NCI-H146 (cell line): ENCODE results near the gene IDH2.
A peak's percentile ranks its signal among the peaks of the same experiment; 100 is the strongest.
"Not testable (repeated sequence)": the region's sequence is repeated elsewhere in the genome, so short reads cannot be mapped to it uniquely, and the experiment has no call there.

ENCODE experiments used
- DNase-seq: peaks from one replicate; lab custom pipeline; 2025; lab: John Stamatoyannopoulos, UW

IDH2 gene

DNA sequence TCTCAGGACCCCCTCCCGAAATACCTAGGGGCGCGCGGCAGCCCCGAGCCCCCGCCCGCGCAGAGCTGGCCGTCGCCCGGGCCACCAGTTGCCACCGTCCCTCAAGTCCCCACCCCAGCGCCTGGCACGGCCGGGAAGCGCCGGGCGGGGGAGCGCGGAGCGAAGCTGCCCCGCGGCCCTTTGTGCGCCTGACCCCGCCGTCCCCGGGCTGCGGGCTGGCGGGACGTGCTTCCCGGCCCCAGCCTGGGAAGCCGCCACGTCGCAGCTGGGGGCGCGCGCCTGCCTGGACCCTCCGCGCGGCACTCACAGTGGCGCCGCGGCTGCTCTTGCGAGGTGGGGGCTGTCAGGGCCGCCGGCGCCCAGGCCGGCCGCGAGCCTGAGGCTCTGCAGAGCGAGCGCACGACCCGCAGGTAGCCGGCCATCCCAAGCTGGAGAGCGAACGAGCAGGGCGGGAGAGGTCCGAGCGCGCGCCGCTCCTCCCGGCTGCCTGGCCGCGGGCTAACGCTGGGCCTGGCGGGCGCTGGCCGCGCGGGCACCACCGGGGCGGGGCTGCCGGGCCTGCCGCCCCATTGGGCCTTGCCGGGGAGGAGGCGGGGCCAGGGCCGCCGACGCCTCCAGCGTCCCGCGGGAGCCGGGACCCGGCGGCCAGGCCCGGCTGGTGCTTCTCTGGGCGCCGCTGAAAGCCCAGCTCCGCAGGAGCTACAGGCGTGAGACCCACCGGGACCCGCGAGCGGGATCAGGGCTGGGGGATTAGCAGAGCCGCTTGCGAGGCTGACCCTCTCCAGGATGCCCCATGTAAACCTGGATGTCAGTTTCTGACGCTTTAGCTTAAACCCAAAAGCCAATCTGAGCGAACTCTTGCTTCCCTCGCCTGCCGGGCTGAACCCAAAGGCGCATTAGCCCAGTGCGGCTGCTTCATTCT lies at the start of gene IDH2:
Gene IDH2, minus strand, starts transcription at position 500 of the 922 bp plus-strand sequence. Its CDS starts 78 bp downstream, at position 422.
- peak; percentile 76 for DNase-seq

DNA sequence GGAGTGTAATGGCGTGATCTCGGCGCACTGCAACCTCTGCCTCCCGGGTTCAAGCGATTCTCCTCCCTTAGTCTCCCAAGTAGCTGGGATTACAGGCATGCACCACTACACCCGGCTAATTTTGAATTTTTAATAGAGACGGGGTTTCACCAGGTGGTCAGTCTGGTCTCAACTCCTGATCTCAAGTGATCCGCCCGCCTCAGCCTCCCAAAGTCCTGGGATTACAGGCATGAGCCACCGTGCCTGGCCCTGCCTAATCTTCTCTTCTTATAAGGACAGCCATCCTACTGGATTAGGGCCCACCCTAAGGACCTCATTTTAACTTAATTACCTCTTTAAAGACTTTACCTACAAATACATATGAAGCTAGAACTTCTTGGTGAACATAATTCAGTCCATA lies 48.3 kb upstream of the IDH2 start:
- not testable (repeated sequence) for DNase-seq

DNA sequence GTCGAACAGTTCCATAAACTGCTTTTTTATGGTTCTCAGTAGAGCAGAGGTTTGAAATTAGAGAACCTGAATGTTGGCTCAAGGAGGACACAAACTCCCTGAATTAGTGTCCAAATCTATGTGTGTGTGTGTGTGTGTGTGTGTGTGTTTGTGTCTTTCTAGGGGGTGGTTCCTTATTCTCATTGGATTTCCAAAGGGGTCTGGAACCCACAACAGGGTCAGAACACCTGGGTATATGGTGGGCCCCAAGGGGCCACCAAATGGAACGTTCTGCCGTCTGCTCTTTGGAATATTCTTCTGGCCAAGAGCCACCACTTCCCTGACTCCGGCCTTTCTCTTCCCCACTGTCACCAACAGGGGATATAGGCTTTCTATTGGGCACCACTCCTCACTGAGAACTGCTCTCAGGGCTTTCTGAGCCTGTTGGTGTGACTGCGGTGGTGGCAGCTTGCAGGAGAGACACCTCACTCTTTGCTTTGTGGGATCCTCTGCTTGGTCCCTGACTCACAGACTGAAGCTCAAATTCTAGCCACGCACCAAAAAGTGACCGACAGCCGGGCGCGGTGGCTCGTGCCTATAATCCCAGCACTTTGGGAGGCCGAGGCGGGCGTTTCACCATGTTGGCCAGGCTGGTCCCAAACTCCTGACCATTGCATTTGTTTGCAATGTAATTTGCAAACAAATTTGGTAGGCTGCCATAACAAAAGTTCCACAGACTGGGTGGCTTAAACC lies 47.5 kb upstream of the IDH2 start:
- DNase-seq, result no peak

DNA sequence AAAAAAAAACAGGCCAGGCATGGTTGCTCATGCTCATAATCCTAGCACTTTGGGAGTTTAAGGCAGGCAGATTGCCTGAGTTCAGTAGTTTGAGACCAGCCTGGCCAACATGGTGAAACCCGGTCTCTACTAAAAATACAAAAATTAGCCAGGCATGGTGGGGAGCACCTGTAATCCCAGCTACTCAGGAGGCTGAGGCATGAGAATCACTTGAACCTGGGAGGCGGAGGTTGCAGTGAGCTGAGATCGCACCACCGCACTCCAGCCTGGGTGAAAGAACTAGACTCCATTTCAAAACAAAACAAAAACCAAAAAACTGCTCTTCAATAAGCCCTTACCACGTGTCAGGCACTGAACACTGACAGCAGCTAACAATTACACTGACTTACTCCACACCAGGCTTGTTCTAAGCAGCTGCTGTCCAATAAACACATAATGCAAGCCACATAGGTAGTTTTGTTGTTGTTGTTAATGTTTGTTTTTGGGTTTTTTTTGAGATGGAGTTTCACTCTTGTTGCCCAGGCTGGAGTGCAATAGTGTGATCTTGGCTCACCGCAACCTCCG lies 44.0 kb upstream of the IDH2 start:
- DNase-seq, result not testable (repeated sequence)

DNA sequence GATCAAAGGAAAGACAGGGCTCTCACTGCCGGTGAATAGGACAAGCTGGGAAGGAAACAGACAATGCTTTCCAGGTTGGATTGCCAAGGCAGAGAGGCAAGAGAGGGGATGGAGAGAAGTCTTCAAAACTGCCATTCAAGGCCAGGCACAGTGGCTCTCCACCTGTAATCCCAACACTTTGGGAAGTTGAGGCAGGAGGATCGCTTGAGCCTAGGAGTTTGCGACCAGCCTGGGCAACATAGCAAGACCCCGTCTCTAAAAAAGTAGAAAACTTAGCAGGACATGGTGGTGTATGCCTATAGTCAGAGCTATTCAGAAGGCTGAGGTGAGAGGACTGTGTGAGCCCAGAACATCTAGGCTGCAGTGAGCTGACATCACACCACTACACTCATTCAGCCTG lies 43.5 kb upstream of the IDH2 start:
- no peak for DNase-seq

DNA sequence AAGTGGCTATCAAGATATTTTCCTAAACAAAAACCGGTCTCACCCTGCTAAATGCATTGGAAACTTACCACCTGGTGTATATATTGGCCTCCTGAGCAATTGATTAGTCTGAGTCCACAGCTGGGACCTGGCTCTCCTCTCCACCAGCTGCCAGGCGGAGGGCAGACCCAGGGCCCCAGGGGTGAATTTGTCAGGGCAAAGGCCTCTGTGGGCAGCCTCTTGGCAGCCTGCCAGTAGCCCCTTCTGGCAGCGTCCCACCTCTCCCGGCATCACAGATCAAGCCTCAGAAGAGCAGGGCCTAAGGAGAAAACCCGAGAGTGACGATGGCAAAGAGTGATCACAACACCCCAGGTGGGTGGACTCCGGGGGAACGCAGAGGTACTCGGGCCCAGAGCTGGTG lies 43.0 kb upstream of the IDH2 start:
- DNase-seq, result no peak

DNA sequence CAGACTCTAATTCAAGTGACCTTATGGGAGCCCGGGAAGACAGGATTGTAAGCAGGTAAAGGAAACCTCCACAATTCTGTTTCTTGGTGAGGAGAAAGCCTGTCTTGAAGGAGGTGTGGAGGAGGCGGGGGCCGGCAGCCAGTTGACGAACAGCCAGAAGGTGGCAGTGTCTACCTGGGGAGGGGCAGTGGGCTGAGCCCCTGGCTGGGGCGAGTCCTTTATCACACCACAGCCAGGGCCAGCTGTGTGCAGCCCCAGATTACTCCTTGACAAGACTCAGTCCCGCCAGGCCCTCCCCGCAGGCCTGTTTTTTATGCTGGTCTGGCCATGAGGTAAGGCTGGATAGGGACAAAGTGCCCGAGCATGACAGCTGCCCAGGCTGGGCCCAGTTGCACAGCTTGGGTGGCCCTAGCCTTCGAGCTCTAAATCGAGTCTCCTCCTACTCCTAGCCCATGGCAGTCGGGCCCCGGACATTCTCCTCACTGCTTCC lies 40.9 kb upstream of the IDH2 start:
- peak; percentile 68 for DNase-seq

DNA sequence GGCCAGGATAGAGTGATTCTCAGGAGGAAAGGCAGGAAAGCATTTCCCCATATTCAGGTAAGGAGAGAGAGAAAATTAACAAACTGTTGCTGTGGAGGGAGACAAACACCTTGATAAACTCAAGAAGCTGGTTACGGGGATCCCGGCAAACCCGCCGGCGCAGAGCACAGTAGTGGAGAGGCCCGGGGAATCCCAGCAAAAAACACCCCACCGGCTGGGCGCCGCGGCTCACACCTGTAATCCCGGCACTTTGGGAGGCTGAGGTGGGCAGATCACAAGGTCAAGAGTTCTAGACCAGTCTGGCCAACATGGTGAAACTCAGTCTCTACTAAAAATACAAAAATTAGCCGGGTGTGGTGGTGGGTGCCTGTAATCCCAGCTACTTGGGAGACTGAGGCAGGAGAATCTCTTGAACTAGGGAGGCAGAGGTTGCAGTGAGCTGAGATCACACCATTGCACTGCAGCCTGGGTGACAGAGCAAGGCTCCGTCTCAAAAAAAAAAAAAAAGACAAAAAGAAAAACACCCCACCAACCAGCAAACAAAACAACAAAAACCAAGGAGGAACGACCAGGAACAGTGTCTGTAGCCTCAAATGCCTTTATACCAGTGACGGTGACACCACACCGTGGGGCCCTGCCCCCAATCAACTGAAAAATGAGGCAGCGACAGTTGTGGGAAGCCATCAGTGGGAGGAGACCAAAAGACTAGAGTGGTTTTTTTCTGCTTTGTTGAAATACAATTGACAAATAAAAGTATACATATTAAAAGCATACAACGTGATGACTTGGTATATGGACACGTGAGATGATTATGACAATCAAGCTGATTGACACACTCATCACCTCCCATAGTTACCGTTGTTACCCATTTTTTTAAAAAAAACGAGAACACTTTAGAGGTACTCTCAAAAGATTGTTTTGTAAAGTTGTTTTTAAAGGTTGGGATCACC lies 40.2 kb upstream of the IDH2 start:
- DNase-seq, result no peak

DNA sequence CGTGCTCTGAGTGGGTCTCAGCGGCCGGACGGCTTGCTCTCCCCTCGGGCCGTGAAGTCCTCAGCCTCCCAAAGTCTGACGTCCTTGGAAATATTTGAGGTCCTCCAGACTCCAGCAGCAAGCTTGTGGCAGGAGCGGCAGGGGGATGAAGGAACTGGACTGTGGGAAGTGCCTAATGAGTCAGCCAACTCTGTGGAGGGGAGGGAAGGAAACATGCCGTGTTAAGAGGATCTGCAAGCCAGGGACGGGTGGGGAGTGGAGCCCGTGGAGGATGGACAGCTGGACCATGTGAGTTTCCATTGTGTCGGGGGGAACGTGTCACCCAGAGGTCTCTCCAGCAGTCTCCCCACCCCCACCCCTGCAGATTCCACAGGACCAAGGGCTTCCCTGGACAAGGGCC lies 39.4 kb upstream of the IDH2 start:
- DNase-seq, result no peak

DNA sequence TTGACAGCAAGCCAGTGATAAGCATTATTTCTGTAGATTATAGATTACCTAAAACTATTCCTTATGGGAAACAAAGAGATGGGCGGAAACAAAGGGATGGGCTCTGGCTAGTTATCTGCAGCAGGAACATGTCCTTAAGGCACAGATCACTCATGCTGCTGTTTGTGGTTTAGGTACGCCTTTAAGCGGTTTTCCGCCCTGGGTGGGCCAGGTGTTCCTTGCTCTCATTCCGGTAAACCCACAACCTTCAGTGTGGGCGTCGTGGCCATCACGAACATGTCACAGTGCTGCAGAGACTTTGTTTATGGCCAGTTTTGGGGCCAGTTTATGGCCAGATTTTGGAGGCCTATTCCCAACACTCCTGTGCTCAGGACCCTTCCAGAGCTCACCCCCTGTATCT lies 37.3 kb upstream of the IDH2 start:
- not testable (repeated sequence) for DNase-seq

DNA sequence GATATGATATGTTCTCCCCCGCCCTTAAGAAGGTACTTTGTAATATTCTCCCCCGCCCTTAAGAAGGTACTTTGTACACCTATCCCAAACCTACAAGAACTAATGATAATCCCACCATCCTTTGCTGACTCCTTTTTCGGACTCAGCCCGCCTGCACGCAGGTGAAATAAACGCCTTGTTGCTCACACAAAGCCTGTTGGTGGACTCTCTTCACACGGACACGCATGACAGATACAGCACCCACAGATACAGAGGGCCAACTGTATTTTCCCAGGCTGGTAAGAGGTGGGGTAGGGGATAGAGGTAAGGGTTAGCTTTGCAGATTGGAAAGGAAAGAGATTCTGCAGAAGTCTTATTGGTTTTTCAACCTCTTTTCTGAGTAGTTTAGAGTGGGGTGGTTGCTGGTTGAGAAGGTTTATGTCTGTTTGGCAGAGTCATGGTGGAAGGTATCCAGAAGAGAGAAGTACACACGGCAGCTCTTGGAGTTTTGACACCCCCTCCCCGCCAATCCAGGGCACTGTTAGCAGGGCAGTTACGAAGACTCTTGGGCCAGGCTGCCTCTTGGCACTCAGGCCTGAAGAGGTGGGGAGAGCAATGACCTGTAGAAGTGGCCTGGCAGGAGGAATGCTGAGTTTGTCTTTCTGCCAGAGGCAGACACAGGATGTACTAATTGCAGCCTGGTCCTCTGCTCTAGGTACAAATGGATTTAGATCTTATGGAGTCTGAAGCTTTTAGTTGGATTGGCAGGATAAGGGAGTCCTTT lies 36.0 kb upstream of the IDH2 start:
- no peak for DNase-seq

DNA sequence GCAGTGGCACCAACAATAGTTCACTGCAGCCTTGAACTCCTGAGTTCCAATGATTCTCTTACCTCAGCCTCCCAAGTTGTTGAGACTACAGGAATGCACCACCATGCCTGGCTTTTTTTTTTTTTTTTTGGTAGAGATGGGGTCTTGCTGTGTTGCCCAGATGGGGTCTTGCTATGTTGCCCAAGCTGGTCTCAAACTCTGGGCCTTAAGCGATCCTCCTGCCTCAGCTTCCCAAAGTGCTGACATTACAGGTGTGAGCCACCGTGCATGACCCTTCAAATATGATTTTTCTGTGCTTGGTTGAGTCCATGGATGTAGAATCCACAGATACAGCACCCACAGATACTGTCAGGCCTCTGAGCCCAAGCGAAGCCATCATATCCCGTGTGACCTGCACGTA lies 30.2 kb upstream of the IDH2 start:
- DNase-seq, result no peak

DNA sequence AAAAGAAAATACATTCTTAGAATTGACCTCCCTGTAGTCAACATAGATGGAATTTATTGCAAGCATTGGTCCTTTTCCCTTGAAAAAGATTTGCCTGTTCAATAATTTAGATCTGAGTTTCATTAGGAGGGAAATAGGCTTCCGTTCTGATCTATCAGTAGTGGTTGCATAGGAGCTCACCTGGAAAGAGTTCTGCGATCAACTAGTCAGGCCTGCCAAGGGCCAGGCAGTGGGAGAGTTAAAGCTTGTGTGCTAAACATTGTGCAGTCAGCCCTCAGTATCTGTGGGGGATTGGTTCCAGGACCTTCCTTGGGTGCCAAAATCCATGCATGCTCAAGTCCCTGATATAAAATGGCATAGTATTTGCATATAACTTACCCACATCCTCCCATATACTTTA lies 29.6 kb upstream of the IDH2 start:
- no peak for DNase-seq

DNA sequence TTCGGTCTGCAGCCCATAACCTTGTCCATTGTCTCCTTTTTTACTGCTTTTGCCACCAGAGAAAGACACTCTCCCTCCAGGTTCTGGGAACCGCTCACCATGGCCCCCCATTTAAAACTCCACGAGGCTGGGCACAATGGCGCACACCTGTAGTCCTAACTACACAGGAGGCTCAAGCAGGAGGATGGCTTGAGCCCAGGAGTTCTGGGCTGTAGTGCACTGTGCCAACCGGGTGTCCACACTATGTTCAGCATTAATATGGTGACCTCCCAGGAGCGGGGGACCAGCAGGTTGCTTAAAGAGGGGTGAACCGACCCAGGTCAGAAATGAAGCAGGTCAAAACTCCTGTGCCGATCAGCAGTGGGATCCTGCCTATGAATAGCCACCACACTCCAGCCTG lies 28.0 kb upstream of the IDH2 start:
- DNase-seq, result no peak

DNA sequence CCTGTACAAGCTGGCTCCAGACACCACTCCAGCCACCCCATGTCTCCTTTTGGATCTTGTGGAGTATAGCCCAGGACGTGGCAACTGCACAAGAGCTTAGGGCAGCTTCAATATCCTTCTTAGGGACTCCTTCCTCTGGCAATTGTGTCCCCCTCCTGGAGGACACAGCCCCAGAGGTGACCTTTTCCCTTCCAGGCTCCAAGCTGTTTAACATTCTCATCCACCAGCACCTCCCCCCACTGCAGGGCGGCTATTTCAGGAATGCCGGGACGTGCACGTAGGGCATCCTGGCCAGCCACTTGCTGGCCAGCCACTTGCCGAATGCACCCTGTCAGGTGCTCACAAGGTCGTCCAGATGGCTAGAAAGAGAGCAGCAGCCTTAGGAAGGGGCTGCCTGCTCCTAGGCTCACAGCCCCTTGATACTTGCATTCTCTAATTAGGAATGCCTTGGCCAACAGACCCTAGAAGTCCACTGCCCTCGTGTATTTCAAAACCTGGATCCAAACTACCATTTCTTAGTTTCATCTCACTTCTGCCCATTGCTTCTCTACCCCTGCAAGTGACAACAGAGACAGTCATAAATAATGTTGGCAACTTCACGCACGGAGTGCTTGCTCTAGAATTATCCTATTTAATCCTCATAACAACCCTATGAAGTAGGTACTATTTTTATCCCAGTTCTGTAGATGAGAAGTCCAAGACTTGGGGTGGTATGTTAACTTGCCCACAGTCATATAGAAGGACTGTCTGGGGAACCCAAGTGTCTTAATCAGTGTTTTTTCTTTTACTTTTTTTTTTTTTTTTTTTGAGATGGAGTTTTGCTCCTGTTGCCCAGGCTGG lies 24.5 kb upstream of the IDH2 start:
- no peak for DNase-seq

DNA sequence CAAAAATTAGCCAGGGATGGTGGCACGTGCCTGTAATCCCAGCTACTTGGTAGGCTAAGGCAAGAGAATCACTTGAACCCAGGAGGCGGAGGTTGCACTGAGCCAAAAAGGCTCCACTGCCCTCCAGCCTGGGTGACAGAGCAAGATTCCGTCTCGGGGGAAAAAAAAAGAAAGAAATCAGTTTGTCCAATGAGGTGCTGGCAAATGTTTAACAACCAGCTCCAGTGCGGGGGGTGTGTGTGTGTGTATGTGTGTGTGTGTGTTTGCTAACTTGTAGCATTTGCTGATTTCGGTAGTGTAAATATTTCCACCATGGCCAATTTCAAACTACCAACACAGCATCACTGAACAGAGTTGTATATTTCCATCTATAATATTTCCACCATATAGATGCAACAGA lies 23.8 kb upstream of the IDH2 start:
- DNase-seq, result no peak

DNA sequence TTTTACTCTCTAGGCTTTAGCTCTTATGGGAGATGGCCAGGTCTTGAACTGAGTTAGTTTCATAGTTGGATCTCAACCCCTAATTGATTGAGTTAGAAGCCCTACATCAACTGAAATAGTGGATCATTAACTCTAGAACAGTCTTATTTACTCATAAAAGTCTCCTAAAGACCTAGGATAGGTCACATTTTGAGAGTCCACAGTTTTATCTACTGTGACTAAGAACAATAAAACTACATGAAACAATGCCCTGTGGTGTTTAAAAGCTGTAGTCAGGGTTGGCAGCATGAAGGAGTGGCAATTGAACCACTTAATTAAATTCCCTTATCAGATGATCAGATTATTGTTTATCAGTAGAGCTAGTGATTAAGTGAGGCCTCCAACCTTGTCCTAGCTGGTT lies 22.2 kb upstream of the IDH2 start:
- DNase-seq, result no peak

DNA sequence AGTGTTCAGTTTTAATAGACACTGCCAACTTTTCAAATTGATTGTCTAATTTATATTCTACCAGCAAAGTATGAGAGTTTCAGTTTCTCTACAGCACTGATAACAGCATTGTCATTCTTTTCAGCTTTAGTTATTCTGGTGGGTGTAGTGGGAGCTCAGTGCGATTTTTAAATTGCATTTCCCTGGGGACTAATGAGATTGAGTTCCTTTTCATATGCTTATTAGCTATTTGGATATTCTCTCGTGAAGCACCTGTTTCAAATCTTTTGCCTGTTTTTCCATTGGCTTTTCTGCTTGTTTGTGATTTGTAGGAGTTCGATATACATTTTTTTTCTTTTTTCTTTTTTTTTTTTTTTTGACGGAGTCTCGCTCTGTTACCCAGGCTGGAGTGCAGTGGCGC lies 18.8 kb upstream of the IDH2 start:
- no peak for DNase-seq

DNA sequence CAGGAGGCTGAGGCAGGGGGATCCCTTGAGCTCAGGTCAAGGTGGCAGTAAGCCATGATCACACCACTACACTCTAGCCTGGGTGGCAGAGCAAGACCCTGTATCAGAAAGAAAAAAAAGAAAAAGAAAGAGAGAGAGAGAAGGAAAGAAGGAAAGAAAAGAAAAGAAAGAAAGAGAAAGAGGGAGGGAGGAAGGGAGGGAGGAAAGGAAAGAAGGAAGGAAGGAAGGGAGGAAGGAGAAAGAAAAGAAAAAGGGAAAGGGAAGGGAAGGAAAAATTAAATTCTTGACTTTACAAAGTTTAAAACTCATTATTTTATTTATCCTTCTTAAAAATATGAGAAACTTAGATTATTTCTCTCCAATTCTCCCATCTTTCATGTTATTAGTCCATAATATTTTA lies 17.1 kb upstream of the IDH2 start:
- DNase-seq, result no peak

DNA sequence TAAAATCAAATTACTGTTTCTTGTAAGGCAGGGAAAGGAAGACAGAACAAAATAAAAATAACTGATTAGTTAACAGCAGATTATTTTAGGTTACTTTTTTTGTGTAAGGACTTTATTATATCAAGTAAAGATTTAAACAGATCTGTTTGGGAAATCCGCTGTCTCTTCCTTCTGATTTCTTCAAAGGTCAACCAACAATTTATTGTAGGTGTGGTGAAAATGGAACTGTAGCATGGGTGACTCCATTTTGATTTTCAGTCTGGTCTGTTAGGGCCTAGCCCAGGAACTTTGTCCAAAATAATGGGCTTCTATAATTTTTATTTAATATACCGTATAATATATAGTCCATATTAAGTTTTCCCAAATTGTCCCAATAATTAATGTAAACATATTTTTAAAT lies 13.5 kb upstream of the IDH2 start:
- no peak for DNase-seq
